Measurements from ENCODE around the gene CAVIN3.

CAVIN3 gene

GRCh38 chr11:6336293-6336692, 16.0 kb upstream of the CAVIN3 start:
- TF ChIP-seq ZFX (IDR thresholded peaks at IDR 0.05) (no peak), CTCF (conservative IDR thresholded peaks at IDR 0.05) (no peak)
- no peak overlapping the region for H3K27ac ChIP-seq

- no peak for TF ChIP-seq CTCF (conservative IDR thresholded peaks at IDR 0.05)
- no peak overlapping the region for H3K27ac ChIP-seq
These were observed 14.5 kb upstream of the CAVIN3 start for GRCh38 chr11:6334806-6335205.

GRCh38 chr11:6333095-6333494, 12.8 kb upstream of the CAVIN3 start:
- no peak overlapping the region for H3K27ac ChIP-seq
- TF ChIP-seq ZFX (IDR thresholded peaks at IDR 0.05) = no peak
- TF ChIP-seq CTCF (conservative IDR thresholded peaks at IDR 0.05) = no peak

GRCh38 chr11:6332066-6332465, 11.8 kb upstream of the CAVIN3 start:
- H3K27ac ChIP-seq = no peak overlapping the region
- no peak for TF ChIP-seq CTCF (conservative IDR thresholded peaks at IDR 0.05)
- TF ChIP-seq ZFX (IDR thresholded peaks at IDR 0.05) = no peak

- H3K27ac ChIP-seq = no peak overlapping the region
These were observed 8.0 kb upstream of the CAVIN3 start for GRCh38 chr11:6328321-6328720.

GRCh38 chr11:6327806-6328205, 7.5 kb upstream of the CAVIN3 start:
- H3K27ac ChIP-seq = no peak overlapping the region
- no peak for TF ChIP-seq CTCF (conservative IDR thresholded peaks at IDR 0.05)
- TF ChIP-seq ZFX (IDR thresholded peaks at IDR 0.05) = no peak

More at GRCh38 chr11:6328321-6328720, 8.0 kb upstream of the CAVIN3 start:
- TF ChIP-seq ZFX (IDR thresholded peaks at IDR 0.05) (no peak), CTCF (conservative IDR thresholded peaks at IDR 0.05) (no peak)

GRCh38 chr11:6326985-6327384, 6.7 kb upstream of the CAVIN3 start:
- TF ChIP-seq ZFX (IDR thresholded peaks at IDR 0.05) = no peak
- no peak overlapping the region for H3K27ac ChIP-seq

- no peak overlapping the region for H3K27ac ChIP-seq
- TF ChIP-seq CTCF (conservative IDR thresholded peaks at IDR 0.05) = no peak
- TF ChIP-seq ZFX (IDR thresholded peaks at IDR 0.05) = no peak
These were observed 6.0 kb upstream of the CAVIN3 start for GRCh38 chr11:6326303-6326702.
